HG02571 (cell line): ENCODE measurements around the gene TTC12.

Experiments used
- ATAC-seq: cut with Tn5 transposase; IDR thresholded peaks from one replicate; pipeline ENCODE4 v1.9.1; 2021; ENCODE audit warnings: mild to moderate bottlenecking, moderate library complexity; ENCODE audit not compliant: unreplicated experiment

The TTC12 gene

GRCh38 chr11:113319085-113319484 lies 4.7 kb downstream of the TTC12 start:
- no peak for ATAC-seq

GRCh38 chr11:113322158-113322557 lies 7.8 kb downstream of the TTC12 start:
- no peak for ATAC-seq

GRCh38 chr11:113324250-113324649 lies 9.9 kb downstream of the TTC12 start:
- no peak for ATAC-seq

GRCh38 chr11:113329725-113330124 lies 15.3 kb downstream of the TTC12 start:
- peak; percentile 38 for ATAC-seq

- no peak for ATAC-seq
These were observed 17.1 kb downstream of the TTC12 start for GRCh38 chr11:113331441-113331840.

GRCh38 chr11:113332023-113332422 lies 17.6 kb downstream of the TTC12 start:
- no peak for ATAC-seq

GRCh38 chr11:113332638-113333329 lies 18.4 kb downstream of the TTC12 start:
- ATAC-seq: no peak

- peak; percentile 56 for ATAC-seq
These were observed 19.8 kb downstream of the TTC12 start for GRCh38 chr11:113334183-113334582.

- ATAC-seq: no peak
These were observed 24.3 kb downstream of the TTC12 start for GRCh38 chr11:113338730-113339129.

- no peak for ATAC-seq
These were observed 25.7 kb downstream of the TTC12 start for GRCh38 chr11:113339929-113340589.

GRCh38 chr11:113341388-113342165 lies 27.2 kb downstream of the TTC12 start:
- ATAC-seq: no peak

- ATAC-seq: no peak
These were observed 31.6 kb downstream of the TTC12 start for GRCh38 chr11:113345978-113346377.

- ATAC-seq: no peak
These were observed 35.1 kb downstream of the TTC12 start for GRCh38 chr11:113349528-113349927.

- no peak for ATAC-seq
These were observed 36.1 kb downstream of the TTC12 start for GRCh38 chr11:113350336-113351067.

GRCh38 chr11:113351068-113351450 lies 36.7 kb downstream of the TTC12 start:
- no peak for ATAC-seq

- ATAC-seq: no peak
These were observed 37.1 kb downstream of the TTC12 start for GRCh38 chr11:113351480-113351879.

GRCh38 chr11:113356203-113356602 lies 41.8 kb downstream of the TTC12 start:
- ATAC-seq: no peak

GRCh38 chr11:113363406-113363805 lies 49.0 kb downstream of the TTC12 start:
- ATAC-seq: no peak

- no peak for ATAC-seq
These were observed 49.7 kb downstream of the TTC12 start for GRCh38 chr11:113363996-113364641.

GRCh38 chr11:113365895-113366294 lies 51.5 kb downstream of the TTC12 start:
- no peak for ATAC-seq

- ATAC-seq: no peak
These were observed 55.0 kb downstream of the TTC12 start for GRCh38 chr11:113369411-113369810.
